Panc1 (cell line): ENCODE results near the gene ENTREP1. TPM values are rescaled to one million over a fixed set of nuclear protein-coding genes. Genes with fewer than 3 reads are reported as not detected.

Source experiments
- ATAC-seq: fragments of 200-7000 bp; cut with Tn5 transposase; 2 replicates; pipeline ENCODE4 v1.9.1; 2020; ENCODE audit warnings: mild to moderate bottlenecking, moderate library complexity
- BruUV-seq: library from RNA; stranded (reverse); fragments of 400-500 nt; replicated peaks from 2 replicates; lab custom pipeline; 2021; lab: Mats Ljungman, UMichigan
- CTCF ChIA-PET: fragments of 300-600 bp; sonication (Branson Sonifier 250); formaldehyde crosslinking; loops from one replicate; lab custom pipeline; 2022; ENCODE audit warnings: antibody characterized with exemption; lab: Charles Lee
- POLR2A ChIA-PET: fragments of 300-600 bp; sonication (Branson Sonifier 250); formaldehyde crosslinking; loops from one replicate; lab custom pipeline; 2022; ENCODE audit warnings: antibody characterized with exemption; lab: Charles Lee
- DNase-seq: peaks from one replicate; pipeline ENCODE4 v3.0.0-alpha.2; 2010; ENCODE audit warnings: low read depth, low spot score
- H3K27ac ChIP-seq: 2 replicates; pipeline ENCODE4 v1.5.1; 2011; ENCODE audit warnings: mild to moderate bottlenecking, low read length, inconsistent platforms
- H3K27me3 ChIP-seq: fragments of 200-500 bp; sonication (Bioruptor generic); 2 replicates; pipeline ENCODE4 v1.6.0; 2014; ENCODE audit warnings: low read length, inconsistent platforms; ENCODE audit not compliant: control insufficient read depth, insufficient read depth
- H3K36me3 ChIP-seq: fragments of 200-500 bp; sonication (Bioruptor generic); 2 replicates; pipeline ENCODE4 v1.5.1; 2014; ENCODE audit warnings: inconsistent platforms, mild to moderate bottlenecking, low read length, moderate library complexity; ENCODE audit not compliant: control insufficient read depth, insufficient read depth
- H3K4me1 ChIP-seq: 2 replicates; pipeline ENCODE4 v1.5.1; 2011; ENCODE audit warnings: inconsistent platforms, mild to moderate bottlenecking, low read length, moderate library complexity; ENCODE audit not compliant: control insufficient read depth, insufficient read depth
- H3K4me3 ChIP-seq, 2 experiments: 2 replicates each; pipeline ENCODE4 v1.5.1; 2011 to 2012; ENCODE audit warnings: low read depth in 2 of 2, low read length in 2 of 2, mild to moderate bottlenecking in 2 of 2, inconsistent platforms in 1 of 2, moderate library complexity in 1 of 2
- H3K9me3 ChIP-seq: fragments of 200-500 bp; sonication (Bioruptor generic); 2 replicates; pipeline ENCODE4 v1.5.1; 2014; ENCODE audit warnings: low read depth, mild to moderate bottlenecking, inconsistent platforms, low read length, moderate library complexity; ENCODE audit not compliant: control insufficient read depth, insufficient read depth
- CTCF ChIP-seq: fragments of 450-650 bp; IDR thresholded peaks from 2 replicates; pipeline ENCODE4 v1.5.1; 2017; ENCODE audit warnings: mild to moderate bottlenecking
- POLR2AphosphoS5 ChIP-seq: IDR thresholded peaks from 2 replicates; pipeline ENCODE4 v1.6.1; 2012; ENCODE audit warnings: mild to moderate bottlenecking, low read depth, low read length, moderate library complexity
- REST ChIP-seq, 2 experiments: IDR thresholded peaks; 2 replicates each; pipeline ENCODE4 v1.6.1; 2011 to 2012; ENCODE audit warnings: low read depth in 2 of 2, control low read depth in 1 of 2, low read length in 1 of 2, mild to moderate bottlenecking in 1 of 2, moderate library complexity in 1 of 2; ENCODE audit not compliant: insufficient read depth in 1 of 2
- SIN3A ChIP-seq: IDR thresholded peaks from 2 replicates; pipeline ENCODE4 v1.6.1; 2012; ENCODE audit warnings: low read depth, mild to moderate bottlenecking, low read length, moderate library complexity, borderline replicate concordance; ENCODE audit not compliant: insufficient read depth
- TCF7L2 ChIP-seq: IDR thresholded peaks from 2 replicates; pipeline ENCODE4 v1.6.1; 2011; ENCODE audit warnings: mild to moderate bottlenecking, low read depth, low read length, inconsistent platforms
- in situ Hi-C: cut with HindIII; loops from 2 replicates; pipeline ENCODE4 v1.10.0; 2016; ENCODE audit warnings: low sequenced_read_pairs, low pct_unique_long_range_greater_than_20kb
- intact Hi-C: fragments of 100-400 bp; cut with micrococcal nuclease; formaldehyde crosslinking; loops from one replicate; pipeline ENCODE4 v1.10.0; 2022; ENCODE audit not compliant: unreplicated experiment
- total RNA-seq: library from RNA; stranded (reverse); gene quantifications from one replicate; pipeline ENCODE4 v1.2.1, GENCODE V29; 2021; ENCODE audit not compliant: unreplicated experiment

Gene ENTREP1
- total RNA-seq, 1 experiment from 2014 or later, result 0.13 TPM

- ChIA-PET POLR2A (no interaction called here), CTCF (no interaction called here)
- no peaks in the 10 kb centered on the region for H3K27me3 ChIP-seq
- no peak for ATAC-seq
- DNase-seq, result no peak
- H3K27ac ChIP-seq, result no peak overlapping the region
- TF ChIP-seq TCF7L2 (no peak), SIN3A (no peak), REST (IDR thresholded peaks at IDR 0.05; ENCODE audit: insufficient read depth in 1 of 2, low read depth in 2 of 2, low read length in 1 of 2) (no peak), POLR2AphosphoS5 (no peak), CTCF (no peak)
- H3K9me3 ChIP-seq, result no peaks in the 10 kb centered on the region
- intact Hi-C loops, result no loop called here
- BruUV-seq, result no TSS peak
- H3K4me3 ChIP-seq, result no peak overlapping the region
- no peaks in the 10 kb centered on the region for H3K4me1 ChIP-seq
- H3K36me3 ChIP-seq, result no peaks in the 10 kb centered on the region
- in situ Hi-C loops, result no loop called here
Observed at GRCh38 chr9:69297300-69297980, 27.6 kb upstream of the ENTREP1 start.

- Histone ChIP-seq H3K9me3 (no peaks in the 10 kb centered on the region), H3K36me3 (no peaks in the 10 kb centered on the region), H3K27ac (no peak overlapping the region), H3K4me3 (no peak overlapping the region), H3K4me1 (no peaks in the 10 kb centered on the region), H3K27me3 (no peaks in the 10 kb centered on the region)
- DNase-seq (no peak), ATAC-seq (no peak)
- TF ChIP-seq TCF7L2 (no peak), REST (IDR thresholded peaks at IDR 0.05; ENCODE audit: insufficient read depth in 1 of 2, low read depth in 2 of 2, low read length in 1 of 2) (no peak), POLR2AphosphoS5 (no peak), CTCF (no peak), SIN3A (no peak)
- ChIA-PET CTCF (no interaction called here), POLR2A (no interaction called here)
- intact Hi-C loops, result no loop called here
- no TSS peak for BruUV-seq
- in situ Hi-C loops, result no loop called here
Observed at GRCh38 chr9:69299315-69299714, 25.7 kb upstream of the ENTREP1 start.
